HepG2 (cell line): ENCODE measurements around the gene CD276. TPM values are rescaled to one million over a fixed set of nuclear protein-coding genes. Genes with fewer than 3 reads are reported as not detected.
A peak's percentile ranks its signal among the peaks of the same experiment; 100 is the strongest.

ENCODE experiments used
- ARNT2 ChIP-seq: sonication (generic); formaldehyde crosslinking; IDR thresholded peaks from 2 replicates; pipeline ENCODE4 v1.8.0; 2022; ENCODE audit warnings: mild to moderate bottlenecking, low read depth, missing genetic modification reagents, moderate library complexity
- ATF3 ChIP-seq: sonication (generic); formaldehyde crosslinking; IDR thresholded peaks from 2 replicates; pipeline ENCODE4 v1.4.0; 2020; ENCODE audit warnings: missing genetic modification reagents
- CAMTA2 ChIP-seq: sonication (generic); formaldehyde crosslinking; IDR thresholded peaks from 2 replicates; pipeline ENCODE4 v1.4.0; 2020; ENCODE audit warnings: mild to moderate bottlenecking, missing genetic modification reagents, borderline replicate concordance
- GPBP1L1 ChIP-seq: sonication (generic); formaldehyde crosslinking; IDR thresholded peaks from 2 replicates; pipeline ENCODE4 v1.5.0; 2020; ENCODE audit warnings: mild to moderate bottlenecking, missing genetic modification reagents
- HOXA7 ChIP-seq: sonication (generic); formaldehyde crosslinking; IDR thresholded peaks from 2 replicates; pipeline ENCODE4 v1.8.1; 2022; ENCODE audit warnings: mild to moderate bottlenecking, missing genetic modification reagents, moderate library complexity
- JARID2 ChIP-seq: sonication (generic); formaldehyde crosslinking; IDR thresholded peaks from 2 replicates; pipeline ENCODE4 v1.8.1; 2023; ENCODE audit warnings: missing genetic modification reagents, inconsistent platforms; ENCODE audit not compliant: insufficient replicate concordance
- KDM6A ChIP-seq: IDR thresholded peaks from 2 replicates; pipeline ENCODE4 v1.6.1; 2016; ENCODE audit warnings: low read depth
- MXI1 ChIP-seq: IDR thresholded peaks from 3 replicates; pipeline ENCODE4 v1.6.1; 2012; ENCODE audit warnings: low read depth, low read length, inconsistent platforms, borderline replicate concordance
- NFAT5 ChIP-seq: sonication (generic); formaldehyde crosslinking; IDR thresholded peaks from 2 replicates; pipeline ENCODE4 v1.4.0; 2020; ENCODE audit warnings: missing genetic modification reagents
- ZFAT ChIP-seq: sonication (generic); formaldehyde crosslinking; conservative IDR thresholded peaks from 2 replicates; pipeline ENCODE4 v1.8.1; 2023; ENCODE audit warnings: missing genetic modification reagents, inconsistent platforms
- ZNF839 ChIP-seq: sonication (generic); formaldehyde crosslinking; IDR thresholded peaks from 2 replicates; pipeline ENCODE4 v1.4.0; 2020; ENCODE audit warnings: missing genetic modification reagents, mild to moderate bottlenecking, borderline replicate concordance
- polyA plus RNA-seq, 8 experiments: library from polyadenylated mRNA; depleted of rRNA in 3 of 8; stranded (reverse) in 7 of 8; unstranded in 1 of 8; fragments of >200 nt; fragmentation: Illumina TruSeq in 4 of 8; extraction: Trizol in 4 of 8; gene quantifications; 2 replicates each; pipeline versions ENCODE4 v1.2.1 to v1.2.3, GENCODE V29; 2011 to 2016; ENCODE audit warnings: low read depth in 4 of 8, missing spikeins in 1 of 8, mixed read lengths in 1 of 8; ENCODE audit not compliant: insufficient read depth in 1 of 8
- total RNA-seq, 5 experiments: library from RNA; depleted of rRNA; stranded (reverse); fragments of >200 nt; fragmentation: Illumina TruSeq; extraction: Trizol; gene quantifications; 2 replicates each; pipeline ENCODE4 v1.2.3, GENCODE V29; 2016; ENCODE audit warnings: low read depth in 1 of 5
- TF ChIP-seq, protein P1 (sequence below): sonication (generic); formaldehyde crosslinking; IDR thresholded peaks from 2 replicates; pipeline ENCODE4 v1.9.0; 2022; ENCODE audit warnings: missing genetic modification reagents, mild to moderate bottlenecking, borderline replicate concordance
- TF ChIP-seq, protein P2 (sequence below): sonication (generic); formaldehyde crosslinking; IDR thresholded peaks from 2 replicates; pipeline ENCODE4 v1.4.0; 2020; ENCODE audit warnings: missing genetic modification reagents

Gene CD276
- total and polyA plus RNA-seq, 2 of the 13 experiments (the other 11 are each of a cell fraction or from before 2014, with no cell fraction given): 24.6 to 55.2 TPM

DNA sequence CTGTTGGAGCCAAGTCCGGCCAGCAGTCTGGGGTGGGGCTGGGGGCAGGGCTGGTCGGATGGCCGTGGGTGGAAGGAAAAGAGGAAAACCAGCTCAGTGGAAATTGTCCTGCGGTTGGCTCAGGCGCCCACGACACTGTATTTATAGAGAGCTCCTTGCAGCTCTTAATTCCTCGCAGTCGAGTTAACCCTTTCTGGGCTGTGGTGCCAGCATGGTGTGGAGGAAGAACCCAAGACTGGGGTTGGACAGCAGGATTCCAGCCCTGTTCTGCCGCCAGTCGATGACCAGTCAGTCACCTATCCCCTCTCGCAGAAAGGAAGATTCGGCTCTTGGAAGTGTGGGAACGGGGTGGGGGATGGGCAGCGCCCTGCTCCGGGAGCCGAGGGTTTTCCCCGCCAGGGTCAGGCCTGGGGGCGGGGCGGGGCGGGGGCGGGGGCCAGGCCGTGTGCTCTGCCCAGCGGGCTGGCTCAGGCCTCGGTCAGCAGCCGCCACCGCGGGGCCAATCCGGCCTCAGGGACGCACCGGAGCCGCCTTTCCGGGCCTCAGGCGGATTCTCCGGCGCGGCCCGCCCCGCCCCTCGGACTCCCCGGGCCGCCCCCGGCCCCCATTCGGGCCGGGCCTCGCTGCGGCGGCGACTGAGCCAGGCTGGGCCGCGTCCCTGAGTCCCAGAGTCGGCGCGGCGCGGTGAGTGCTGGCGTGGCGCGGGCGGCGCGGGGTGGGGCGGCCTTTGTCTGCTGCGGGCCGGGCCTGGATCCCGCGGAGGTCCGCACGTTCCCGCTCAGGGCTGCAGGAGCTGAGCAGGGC is at the start of gene CD276 (continued):
- TF ChIP-seq NFAT5 (CRISPR knock-in tag) (no peak), HOXA7 (CRISPR knock-in tag) (no peak), GPBP1L1 (no peak), CAMTA2 (CRISPR knock-in tag) (no peak), MXI1 (peak; percentile 20; the same call in 1 of the 3 replicates), ATF3 (CRISPR knock-in tag) (no peak), KDM6A (CRISPR knock-in tag) (0 out of 2 replicates have a peak, but pooled peaks have one; percentile 28), JARID2 (CRISPR knock-in tag) (no peak), ARNT2 (CRISPR knock-in tag) (no peak), ZNF839 (CRISPR knock-in tag) (0 out of 2 replicates have a peak, but pooled peaks have one; percentile 20), ZFAT (no peak)
- TF ChIP-seq, protein P1, sequence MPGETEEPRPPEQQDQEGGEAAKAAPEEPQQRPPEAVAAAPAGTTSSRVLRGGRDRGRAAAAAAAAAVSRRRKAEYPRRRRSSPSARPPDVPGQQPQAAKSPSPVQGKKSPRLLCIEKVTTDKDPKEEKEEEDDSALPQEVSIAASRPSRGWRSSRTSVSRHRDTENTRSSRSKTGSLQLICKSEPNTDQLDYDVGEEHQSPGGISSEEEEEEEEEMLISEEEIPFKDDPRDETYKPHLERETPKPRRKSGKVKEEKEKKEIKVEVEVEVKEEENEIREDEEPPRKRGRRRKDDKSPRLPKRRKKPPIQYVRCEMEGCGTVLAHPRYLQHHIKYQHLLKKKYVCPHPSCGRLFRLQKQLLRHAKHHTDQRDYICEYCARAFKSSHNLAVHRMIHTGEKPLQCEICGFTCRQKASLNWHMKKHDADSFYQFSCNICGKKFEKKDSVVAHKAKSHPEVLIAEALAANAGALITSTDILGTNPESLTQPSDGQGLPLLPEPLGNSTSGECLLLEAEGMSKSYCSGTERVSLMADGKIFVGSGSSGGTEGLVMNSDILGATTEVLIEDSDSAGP (CRISPR knock-in tag): no peak
- TF ChIP-seq, protein P2, sequence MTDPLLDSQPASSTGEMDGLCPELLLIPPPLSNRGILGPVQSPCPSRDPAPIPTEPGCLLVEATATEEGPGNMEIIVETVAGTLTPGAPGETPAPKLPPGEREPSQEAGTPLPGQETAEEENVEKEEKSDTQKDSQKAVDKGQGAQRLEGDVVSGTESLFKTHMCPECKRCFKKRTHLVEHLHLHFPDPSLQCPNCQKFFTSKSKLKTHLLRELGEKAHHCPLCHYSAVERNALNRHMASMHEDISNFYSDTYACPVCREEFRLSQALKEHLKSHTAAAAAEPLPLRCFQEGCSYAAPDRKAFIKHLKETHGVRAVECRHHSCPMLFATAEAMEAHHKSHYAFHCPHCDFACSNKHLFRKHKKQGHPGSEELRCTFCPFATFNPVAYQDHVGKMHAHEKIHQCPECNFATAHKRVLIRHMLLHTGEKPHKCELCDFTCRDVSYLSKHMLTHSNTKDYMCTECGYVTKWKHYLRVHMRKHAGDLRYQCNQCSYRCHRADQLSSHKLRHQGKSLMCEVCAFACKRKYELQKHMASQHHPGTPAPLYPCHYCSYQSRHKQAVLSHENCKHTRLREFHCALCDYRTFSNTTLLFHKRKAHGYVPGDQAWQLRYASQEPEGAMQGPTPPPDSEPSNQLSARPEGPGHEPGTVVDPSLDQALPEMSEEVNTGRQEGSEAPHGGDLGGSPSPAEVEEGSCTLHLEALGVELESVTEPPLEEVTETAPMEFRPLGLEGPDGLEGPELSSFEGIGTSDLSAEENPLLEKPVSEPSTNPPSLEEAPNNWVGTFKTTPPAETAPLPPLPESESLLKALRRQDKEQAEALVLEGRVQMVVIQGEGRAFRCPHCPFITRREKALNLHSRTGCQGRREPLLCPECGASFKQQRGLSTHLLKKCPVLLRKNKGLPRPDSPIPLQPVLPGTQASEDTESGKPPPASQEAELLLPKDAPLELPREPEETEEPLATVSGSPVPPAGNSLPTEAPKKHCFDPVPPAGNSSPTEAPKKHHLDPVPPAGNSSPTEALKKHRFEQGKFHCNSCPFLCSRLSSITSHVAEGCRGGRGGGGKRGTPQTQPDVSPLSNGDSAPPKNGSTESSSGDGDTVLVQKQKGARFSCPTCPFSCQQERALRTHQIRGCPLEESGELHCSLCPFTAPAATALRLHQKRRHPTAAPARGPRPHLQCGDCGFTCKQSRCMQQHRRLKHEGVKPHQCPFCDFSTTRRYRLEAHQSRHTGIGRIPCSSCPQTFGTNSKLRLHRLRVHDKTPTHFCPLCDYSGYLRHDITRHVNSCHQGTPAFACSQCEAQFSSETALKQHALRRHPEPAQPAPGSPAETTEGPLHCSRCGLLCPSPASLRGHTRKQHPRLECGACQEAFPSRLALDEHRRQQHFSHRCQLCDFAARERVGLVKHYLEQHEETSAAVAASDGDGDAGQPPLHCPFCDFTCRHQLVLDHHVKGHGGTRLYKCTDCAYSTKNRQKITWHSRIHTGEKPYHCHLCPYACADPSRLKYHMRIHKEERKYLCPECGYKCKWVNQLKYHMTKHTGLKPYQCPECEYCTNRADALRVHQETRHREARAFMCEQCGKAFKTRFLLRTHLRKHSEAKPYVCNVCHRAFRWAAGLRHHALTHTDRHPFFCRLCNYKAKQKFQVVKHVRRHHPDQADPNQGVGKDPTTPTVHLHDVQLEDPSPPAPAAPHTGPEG (CRISPR knock-in tag): peak; percentile 27; the same call in 1 of the 2 replicates
